ENCODE results near the gene AP2B1.

The AP2B1 gene

GRCh38 chr17:35773679-35774425, 186.7 kb downstream of the AP2B1 start:
- DNase-seq (ENCODE audit: low read depth in 2 of 2), result no peak

- DNase-seq (ENCODE audit: low read depth in 2 of 2), result no peak
Observed at GRCh38 chr17:35774499-35774898, 187.4 kb downstream of the AP2B1 start.

- DNase-seq (ENCODE audit: low read depth in 2 of 2), result no peak
Observed at GRCh38 chr17:35775039-35775438, 187.9 kb downstream of the AP2B1 start.

GRCh38 chr17:35775583-35775982, 188.5 kb downstream of the AP2B1 start:
- DNase-seq (ENCODE audit: low read depth in 2 of 2), result no peak
